HG03103 (cell line): ENCODE data around the gene PPP1R37.
"Not testable (repeated sequence)": the region's sequence is repeated elsewhere in the genome, so short reads cannot be mapped to it uniquely, and the experiment has no call there.

Experiments used
- ATAC-seq: cut with Tn5 transposase; IDR thresholded peaks from one replicate; pipeline ENCODE4 v1.9.1; 2021; ENCODE audit warnings: low read depth; ENCODE audit not compliant: unreplicated experiment

PPP1R37 gene

DNA sequence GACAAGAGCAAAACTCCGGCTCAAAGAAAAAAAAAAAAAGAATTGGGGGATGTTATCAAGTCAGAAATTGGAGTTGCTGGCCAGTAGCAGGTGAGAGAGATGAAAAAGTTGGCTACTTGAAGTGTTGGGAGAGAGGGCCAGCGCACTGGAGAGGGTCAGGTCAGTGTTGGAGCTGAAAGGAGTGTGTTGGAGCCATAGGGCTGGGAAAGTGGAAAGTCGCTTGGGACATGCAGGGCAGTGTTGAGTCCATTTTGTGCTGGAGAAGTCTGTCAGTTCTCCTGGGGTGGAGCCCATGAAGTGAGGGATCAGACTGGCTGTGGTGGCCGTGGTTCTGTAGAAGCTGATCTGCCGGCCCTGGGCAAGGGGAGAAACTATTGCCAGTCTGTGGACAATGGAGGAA is 1.7 kb downstream of the PPP1R37 start:
- ATAC-seq: no peak

DNA sequence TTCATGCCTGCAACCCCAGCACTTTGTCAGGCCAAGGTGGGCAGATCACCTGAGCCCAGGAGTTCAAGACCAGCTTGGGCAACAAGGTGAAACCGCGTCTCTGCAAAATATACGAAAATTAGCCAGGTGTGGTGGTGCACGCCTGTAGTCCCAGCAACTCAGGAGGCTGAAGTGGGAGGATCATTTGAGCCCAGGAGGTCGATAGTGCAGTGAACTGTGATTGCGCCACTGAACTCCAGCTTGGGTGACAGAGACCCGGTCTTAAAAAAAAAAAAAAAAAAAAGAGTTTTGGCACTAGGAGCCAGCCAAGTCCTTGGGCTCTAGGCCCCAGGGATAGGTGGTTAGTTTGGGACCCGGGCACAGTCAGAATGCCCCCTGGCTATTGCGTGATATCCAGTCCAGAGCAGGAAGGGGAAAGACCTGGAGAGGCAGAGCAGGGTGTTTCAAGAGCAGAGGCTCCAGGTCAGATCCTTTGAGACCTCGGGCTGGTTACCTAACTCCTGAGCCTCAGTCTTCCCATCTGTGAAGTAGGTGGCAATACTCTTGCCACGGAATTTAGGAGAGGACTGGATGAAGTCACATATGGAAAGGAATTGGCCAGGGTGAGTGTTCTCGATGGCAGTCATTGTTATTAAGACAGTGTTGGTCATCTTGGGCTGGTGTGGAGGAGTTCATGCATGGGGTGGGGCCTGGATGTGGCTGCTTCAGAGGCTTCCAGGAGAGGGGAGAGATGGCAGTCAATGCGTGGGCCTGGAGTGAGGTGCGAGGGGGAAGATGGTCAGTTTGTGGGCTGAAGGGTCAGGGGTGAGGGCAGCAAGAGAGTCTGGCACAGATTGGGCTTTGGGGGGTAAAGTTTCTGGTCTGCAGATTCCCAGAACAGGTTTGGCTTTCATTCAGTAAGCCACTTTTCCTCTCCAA is 2.8 kb downstream of the PPP1R37 start:
- no peak for ATAC-seq

DNA sequence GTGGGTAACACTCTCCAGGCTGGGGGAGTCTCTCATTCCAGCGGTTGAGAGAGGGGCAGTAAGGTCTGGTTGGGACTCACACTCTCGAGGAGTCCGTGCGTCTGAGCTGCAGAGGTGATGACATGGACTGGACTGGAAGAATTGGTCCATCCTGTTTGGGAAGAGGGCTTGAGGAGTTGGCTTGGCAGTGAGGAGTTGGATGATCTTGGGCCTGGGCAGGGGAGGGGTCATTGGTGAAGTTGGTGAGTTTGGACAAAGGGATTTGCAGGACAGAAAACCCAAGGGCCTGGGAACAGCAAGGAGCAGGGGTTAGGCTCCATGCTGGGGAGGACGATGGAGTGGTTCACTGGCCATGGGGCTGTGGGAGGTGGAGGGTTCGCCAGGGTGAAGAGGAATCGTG is 3.7 kb downstream of the PPP1R37 start:
- ATAC-seq: no peak

DNA sequence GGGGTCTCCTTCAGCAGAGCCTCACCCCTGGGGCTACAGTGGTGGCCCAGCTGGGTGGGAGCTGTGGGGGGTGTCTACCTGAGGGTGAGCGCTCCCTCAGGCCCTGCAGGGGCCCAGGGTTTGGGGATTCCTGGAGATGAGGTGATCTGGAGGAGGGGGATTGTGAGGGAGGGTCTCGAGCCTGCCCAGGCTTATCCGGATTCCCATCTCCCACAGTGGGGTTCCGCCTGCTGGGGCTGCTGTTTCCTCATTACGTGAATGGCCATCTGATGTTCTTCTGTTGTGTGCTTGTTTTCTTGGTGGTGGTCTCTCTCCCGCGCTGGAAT is 4.4 kb downstream of the PPP1R37 start:
- no peak for ATAC-seq

DNA sequence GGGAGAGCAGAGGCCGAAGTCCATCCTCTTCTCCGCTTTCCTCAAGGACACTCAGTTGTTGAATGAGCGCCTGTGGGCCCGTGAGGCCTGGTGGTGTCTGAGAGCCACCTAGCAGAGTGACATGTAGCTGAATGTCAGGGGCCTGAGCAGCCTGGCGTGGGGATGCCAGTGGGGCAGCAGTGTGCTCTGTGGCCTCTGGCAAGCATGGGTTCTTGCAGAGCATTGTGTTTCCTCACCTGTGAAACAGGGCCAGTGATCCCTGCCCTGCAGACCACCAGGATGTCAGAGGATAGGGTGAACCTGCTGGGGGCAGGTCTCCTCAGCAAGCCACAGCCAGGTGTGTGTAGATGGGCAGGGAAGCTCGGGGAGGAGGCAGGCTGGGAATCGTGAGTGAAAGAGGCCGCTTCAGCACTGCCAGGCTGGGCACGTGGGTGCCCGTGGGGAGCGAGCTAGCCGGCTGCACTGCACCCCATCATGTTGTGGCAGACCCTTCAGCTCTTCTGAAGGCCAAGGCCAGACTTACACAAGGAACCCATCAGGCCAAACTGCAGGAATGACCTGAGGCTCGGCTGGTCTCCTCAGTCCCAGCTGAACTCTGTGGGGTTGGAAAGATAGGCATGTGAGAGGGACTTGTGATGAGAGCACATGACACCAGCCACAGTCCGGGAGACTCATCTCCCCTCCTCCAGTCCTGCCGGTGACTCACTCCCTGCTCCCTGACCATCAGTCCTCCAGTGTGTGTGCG is 5.0 kb downstream of the PPP1R37 start:
- no peak for ATAC-seq

DNA sequence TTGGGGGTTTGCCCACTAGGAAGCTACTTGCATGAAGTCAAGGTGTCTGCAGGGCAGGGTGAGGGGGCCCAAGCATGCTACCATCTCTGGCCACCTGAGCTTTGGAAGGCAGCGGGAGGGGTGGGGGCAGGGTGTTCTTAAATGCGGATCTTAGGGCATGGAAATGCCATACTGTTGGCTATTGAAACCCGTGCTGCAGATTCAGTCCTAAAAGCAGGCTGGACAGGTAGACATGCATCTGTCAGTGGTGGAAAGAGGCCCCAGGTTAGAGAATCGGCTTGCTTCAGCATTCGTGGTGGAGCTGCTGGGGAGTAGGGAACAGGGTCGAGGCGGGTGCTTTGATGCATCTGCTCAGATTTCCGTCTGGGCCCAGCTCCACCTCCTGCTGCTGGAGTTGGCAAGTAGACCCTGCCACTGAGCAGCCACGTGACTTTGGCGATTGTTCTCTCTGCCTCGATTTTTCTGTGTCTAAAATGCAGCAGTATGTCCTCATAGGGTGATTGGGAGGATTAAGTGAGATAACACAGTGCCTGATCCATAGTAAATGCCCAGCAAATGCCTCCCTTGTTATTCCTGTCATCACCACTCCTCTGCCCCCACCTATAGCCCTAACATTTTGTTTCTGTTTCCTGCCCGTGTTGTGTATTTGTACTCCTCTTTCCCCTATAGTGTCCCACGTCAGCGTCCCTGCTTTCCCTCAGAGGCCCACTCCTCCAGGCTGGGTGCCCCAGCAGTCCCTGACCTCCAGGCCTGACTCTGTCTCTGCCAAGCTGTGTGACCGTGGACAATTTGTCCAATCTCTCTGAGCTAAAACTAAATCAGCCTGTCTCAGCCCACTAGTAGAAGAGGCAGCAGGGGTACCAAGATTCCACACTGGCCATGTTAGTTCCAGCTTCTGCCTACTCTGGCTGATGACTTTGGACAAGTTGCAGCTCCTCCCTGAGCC is 5.8 kb downstream of the PPP1R37 start:
- no peak for ATAC-seq

DNA sequence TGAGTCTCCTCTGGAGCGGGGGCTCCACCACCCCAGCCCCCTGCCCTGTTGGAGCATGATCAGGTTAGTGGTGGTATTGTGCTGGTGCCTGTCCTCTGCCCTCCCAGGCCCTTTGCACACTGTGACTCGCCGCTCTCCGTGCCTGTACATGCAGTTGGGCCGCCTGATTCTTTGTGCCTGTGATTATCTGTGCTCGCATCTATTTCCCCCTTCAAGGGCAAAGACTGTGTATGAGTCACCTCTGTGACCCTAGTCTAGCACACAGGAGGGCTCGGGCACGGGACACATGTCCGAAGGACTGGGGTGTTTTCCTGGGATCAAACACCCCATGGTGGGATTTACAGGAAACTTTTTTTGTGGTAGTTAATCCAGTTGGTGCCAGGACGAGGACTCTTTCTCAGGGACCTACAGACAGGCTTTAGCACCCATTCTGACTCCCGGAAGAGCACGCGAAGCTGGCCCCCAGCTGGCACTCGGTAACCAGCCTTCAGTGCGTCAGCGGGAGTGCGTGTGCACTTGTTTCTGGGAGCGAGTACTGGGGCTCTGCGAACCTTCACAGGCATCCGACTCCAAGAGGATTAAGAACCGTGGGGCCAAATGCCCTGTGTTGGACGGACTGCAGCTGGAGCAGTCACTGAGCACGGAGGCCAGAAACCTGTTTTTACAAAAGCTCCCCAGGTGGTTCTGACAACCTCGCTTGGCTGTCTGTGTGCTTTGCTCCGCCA is 6.7 kb downstream of the PPP1R37 start:
- ATAC-seq: no peak

DNA sequence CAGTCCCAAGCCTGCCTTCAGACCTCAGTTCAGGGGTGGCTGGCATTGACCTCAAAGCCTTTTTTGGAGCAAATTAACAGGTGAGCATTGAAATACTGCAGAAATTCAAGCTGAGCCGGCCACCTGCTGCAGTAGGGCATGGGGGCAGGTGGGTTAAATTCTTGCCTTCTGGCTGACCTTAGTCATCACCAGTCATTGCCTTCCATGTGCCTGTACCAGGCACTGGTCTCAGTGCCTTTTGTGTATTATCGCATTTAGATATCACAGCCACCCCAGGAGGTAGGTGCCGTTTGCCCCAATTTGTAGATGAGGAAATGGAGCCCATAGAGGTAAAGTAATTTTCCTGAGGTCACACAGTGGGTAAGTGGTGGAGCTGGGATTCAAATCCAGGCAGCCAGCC is 7.2 kb downstream of the PPP1R37 start:
- no peak for ATAC-seq

DNA sequence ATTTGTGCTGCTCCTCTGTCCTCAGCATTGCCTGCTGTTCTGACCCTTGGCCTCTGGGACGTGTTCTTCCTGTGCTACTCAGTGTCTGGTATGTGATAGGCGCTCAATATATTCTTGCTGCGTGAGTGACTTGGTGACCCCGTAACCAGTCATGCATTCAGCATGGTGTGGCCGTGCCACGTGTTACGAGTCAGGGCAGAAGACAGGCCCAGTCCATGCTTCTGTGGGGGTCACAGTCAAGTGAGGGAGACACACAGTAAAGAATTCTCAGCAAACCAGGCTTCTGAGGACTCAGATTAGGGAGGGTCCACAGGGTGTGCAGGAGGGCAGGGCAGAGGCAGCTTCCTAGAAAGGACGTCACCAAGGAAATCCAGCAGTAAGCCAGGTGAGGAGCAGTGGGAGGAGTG is 7.9 kb downstream of the PPP1R37 start:
- no peak for ATAC-seq

DNA sequence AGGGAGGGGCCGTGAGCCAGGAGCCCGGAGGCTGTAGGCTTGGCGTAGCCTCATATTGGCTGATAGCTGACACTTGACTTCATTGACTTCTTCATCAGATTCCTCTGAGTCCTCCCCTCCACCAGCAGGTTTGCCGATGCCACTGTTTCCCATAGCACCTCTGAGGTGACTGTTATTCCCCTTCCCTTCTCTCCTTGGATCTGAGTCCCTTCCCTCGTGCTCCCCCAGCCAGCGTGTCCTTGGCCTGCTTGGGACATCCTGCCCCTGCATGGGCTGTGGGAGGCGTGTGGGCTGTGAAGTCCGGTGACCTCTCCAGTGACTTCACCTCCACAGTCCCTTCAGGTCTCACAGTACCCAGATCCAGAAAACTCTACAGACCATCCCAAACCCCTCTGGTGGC is 8.8 kb downstream of the PPP1R37 start:
- ATAC-seq: no peak

DNA sequence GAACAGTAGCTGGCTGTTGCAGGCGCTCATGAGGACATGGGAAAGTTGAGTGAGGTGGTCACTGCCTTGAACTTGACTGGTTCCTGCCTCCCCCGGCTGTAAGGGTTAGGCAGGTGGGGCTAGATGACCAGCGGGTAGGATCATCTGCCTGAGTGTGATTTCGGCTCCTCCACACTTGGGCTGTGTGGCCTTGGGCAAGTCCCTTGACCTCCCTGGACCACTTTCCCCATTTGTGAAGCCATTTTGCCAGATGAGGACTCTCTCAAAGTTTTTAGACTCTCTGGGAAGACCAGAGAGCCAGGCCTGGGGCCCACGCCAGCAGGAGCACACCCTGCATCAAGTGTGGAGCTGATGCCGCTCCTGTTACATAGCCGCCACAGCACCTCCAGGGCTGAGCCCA is 9.5 kb downstream of the PPP1R37 start:
- ATAC-seq: no peak

DNA sequence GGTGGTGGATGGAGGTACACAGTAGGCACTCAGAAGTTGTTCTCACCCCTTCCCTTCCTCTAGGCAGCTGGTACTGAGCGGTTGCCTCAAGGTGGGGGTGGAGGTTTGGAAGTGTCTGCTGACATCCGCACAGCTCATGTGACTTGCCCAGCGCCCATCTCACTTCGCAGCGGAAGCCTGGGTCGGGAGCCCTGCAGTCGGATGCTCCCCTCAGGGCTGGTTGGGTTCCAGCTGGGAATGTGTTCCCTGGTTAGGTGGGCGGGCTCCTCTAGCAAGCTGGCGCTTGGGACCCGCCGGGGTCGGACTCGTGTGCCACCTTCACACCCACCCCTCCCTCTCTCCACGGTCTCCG is 10.2 kb downstream of the PPP1R37 start:
- no peak for ATAC-seq

DNA sequence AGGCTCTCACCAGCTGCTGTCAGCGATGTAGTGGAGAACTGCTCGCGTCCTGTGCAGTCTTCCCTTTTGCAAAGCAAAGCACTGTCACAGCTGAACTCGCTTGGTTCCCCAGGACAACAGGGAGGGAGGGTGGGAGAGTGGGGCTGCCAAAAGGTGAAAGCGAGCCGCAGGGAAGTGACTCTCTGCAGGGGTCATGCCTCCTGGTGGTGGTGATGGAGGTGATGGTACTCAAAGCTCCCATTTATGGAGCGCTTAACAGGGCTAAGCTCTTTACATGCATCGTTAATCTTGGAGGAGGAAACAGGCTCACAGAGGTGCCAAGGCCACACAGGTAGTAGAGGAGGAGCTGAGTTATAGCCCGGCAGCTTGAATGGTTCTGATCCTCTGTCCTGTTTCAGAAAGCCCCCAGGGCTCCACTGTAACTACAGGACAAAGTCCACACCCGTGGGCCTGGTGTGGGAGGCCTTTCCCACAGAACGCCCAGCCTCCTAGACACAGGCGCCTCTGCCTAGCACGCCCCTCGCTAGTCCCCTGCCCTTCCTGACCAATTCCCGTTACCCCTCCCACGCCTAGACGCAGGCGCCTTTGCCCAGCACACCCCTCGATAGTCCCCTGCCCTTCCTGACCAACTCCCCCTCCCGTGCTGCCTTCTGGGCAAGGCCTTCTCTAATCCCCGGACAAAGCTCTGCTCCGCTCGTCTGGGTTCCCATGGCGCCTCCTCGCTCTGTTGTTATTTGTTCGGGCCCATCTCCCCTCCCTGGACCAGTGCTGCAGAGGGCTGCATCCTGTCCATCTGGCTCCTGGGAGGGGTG is 10.7 kb downstream of the PPP1R37 start:
- no peak for ATAC-seq

DNA sequence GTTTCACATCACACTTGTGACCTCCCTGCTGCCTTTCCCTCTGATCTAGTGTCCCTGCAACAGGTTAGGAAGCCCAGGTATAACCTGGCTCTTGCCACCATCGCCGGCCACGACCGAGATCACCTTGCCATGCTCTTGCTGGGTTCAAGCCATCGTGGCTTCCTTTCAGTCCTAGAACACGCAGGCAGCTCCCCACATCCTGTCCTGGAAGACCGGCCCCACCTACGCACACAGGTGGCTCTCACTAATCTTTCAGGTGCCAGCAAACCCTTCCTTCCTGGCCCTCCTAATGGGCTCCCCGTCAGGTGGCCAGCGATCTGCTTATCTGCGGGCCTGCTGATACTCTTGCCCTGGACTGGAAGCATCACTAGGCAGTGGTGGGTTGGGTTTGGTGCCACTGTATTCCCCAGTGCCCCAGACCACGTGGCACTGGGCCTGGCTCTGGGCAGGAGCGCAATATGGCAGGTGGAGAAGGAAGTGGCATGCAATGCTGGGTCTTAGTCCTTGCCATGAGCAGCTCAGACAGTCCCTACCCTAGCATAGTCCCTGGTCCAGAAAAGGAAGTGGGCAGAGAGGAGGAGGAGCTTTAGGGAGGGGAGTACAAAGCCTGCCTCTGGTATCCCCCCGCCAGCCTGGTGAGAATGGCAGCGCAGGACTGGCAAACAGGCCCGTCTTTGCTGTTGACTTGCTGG is 11.8 kb downstream of the PPP1R37 start:
- no peak for ATAC-seq

DNA sequence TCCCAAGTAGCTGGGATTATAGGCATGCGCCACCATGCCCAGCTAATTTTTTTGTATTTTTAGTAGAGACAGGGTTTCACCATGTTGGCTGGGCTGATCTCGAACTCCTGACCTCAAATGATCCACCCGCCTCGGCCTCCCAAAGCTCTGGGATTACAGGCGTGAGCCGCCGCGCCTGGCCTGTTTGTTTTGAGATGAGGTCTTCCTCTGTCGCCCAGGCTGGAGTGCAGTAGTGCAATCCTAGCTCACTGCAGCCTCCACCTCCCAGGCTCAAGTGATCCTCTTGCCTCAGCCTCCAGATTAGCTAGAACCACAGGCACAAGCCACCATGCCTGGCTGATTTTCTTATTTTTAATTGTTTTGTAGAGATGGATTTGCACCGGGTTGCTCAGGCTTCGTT is 13.4 kb downstream of the PPP1R37 start:
- ATAC-seq: not testable (repeated sequence)

DNA sequence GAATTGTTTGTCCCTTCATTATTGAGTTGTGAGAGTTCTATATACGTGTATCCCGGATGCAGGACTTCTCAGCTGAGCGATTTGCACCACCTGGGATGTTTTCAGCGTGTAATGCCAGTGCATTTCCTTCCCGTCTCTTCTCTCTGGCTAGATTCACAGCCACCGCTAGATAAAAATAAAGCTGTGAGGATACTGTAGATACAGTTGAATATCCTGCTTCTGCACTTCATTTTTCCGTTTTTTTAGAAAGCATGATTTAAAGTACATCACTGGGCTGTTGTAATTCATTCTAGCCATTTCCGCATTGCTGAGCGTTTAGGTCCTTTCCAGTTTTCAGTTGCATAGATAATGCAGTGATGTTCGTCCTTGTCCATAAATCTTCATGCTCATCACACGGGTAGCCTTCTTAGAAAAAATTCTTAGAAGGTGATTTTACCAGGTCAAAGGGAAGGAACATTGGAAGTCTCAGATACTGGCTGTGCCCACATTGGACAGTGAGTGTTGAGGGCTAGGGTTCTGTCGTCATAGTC is 14.7 kb downstream of the PPP1R37 start:
- ATAC-seq: no peak

DNA sequence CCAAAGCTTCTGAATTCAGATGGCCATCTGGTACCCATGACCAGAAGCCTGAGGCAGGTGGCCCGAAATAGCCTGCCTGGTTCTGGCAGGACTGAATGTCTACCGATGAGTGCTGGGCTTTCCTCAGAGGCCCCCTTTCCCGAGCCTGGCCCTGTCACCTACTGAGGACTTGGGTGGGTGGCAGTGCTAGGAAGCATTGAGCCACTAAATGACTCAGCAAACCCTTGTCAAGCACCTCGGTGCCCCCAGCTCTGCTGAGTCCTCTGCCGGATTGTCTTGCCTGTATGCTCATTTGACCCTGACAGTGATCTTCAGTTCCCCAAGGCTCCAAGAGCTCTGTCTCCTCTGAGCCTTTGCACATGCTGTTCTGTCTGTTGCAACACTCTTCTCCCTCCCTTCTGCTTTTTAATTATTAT is 17.9 kb downstream of the PPP1R37 start:
- ATAC-seq: no peak

DNA sequence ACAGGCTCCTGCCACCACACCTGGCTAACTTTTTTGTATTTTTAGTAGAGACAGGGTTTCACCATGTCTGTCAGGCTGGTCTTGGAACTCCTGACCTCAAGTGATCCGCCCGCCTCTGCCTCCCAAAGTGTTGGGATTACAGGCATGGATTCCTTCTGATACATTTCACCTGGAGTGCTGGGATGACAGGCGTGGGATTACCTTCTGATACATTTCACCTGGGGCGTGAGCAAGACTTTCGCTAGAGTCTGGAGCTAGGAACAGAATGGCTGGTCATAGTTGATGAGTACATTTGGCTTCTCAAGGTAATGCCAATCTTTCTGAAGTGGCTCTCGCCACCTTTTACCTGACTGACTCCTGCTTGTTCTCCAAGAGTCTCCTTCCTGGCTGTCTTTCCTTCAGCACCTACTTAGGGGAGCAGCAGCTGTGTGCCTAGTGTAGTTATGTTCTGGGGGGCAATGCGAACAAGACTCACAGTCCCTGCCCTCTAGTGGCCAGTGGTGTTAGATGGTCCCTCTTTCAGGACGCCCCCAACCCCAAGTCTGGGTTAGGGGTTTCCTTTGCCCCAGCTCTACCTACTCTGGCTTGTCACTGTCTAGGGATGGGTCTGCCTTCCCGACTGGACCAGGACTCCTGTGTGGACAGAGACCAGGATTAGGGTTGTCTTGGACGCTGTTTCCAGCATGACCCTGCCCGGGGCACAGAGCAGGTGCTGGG is 19.3 kb downstream of the PPP1R37 start:
- ATAC-seq: no peak
